Stimulated activated CD8-positive, alpha-beta memory T cell treated with anti-CD3 and anti-CD28 coated beads, Interleukin-15, amount 100 ng/mL, for 1 hour (primary cell): ENCODE results near the gene C5AR1.
"Not testable (repeated sequence)": the region's sequence is repeated elsewhere in the genome, so short reads cannot be mapped to it uniquely, and the experiment has no call there.

Experiments used
- DNase-seq: peaks from one replicate; pipeline ENCODE4 v3.0.0-alpha.2; 2020; ENCODE audit warnings: low read depth

Gene C5AR1

DNA sequence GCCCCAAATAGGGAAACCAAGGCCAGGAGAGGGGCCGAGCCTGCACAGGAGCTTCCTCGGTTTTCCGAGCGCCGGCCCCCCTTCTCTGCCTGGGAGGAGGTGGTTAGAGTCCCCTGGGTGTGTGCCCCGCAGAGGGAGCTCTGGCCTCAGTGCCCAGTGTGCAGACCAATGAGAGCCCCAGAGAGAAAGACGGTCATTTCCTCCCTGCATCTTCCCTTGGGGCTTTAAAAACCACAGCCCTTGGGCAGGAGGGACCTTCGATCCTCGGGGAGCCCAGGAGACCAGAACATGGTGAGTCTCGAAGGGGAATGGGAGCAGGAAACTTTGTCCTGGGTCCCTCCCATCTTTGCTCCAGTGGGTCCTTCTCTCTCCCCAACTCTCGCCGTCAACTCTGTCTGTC, at the start of gene C5AR1:
C5AR1 (plus strand) TSS at position 254 of the 400 bp plus-strand sequence; CDS start at position 289, 35 bp downstream.
- DNase-seq, result no peak

DNA sequence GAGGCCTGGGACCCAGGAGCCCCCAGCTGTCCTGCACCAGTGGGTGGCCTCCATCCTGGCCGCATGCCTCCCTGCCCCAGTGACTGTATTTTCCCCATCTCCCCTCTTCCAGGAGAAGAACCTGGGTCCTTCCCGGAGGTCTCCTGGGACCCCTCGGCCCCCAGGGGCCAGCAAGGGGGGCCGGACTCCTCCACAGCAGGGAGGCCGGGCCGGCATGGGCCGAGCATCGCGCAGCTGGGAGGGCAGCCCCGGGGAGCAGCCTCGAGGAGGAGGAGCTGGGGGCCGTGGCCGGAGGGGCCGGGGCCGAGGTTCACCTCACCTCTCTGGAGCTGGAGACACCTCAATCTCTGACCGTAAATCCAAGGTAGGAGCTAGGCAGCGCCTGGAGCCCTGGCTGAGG, 49.2 kb upstream of the C5AR1 start:
- no peak for DNase-seq

DNA sequence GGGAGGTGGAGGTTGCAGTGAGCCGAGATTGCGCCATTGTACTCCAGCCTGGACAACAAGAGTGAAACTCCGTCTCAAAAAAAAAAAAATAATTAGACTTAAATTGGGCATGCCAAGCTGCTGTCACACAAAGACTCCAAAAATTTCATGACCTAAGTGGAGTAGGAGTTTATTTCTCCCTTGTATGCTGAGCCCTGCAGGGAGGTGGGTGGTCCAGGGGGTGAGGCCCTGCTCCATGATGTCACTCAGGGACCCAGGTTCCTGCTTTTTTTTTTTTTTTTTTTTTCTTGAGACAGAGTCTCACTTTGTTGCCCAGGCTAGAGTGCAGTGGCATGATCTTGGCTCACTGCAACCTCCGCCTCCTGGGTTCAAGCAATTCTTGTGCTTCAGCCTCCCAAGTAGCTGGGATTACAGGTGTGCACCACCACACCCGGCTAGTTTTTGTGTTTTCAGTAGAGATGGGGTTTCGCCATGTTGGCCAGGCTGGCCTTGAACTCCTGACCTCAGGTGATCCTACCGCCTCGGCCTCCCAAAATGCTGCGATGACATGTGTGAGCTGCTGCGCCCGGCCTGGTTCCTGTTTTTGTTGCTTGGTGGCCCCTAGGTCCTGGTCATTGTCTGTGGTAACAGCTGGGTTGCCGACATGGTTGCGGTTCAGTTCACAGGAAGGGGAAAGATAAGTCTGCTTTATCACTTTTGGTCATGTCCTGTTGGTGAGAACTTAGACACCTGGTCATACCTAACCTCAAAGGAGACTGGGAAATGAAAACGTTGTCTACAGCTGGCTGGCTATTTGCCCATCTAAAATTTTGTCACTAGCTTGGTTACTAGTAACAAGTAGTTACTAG, 47.5 kb upstream of the C5AR1 start:
- not testable (repeated sequence) for DNase-seq

DNA sequence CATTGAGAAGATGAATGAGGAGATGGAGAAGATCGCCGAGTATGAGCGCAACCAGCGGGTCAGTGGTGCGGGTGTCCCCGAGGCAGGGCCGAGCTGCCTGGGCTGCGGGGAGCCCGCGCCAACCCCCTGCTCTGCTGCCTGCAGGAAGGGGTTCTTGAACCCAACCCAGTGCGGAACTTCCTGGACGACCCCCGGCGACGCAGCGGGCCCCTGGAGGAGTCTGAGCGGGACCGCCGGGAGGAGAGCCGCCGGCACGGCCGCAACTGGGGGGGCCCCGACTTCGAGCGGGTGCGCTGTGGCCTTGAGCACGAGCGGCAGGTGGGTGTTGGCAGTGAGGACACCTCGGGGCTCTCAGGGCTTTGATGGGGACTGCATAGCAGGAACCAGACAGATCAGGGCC, 45.0 kb upstream of the C5AR1 start:
- no peak for DNase-seq

DNA sequence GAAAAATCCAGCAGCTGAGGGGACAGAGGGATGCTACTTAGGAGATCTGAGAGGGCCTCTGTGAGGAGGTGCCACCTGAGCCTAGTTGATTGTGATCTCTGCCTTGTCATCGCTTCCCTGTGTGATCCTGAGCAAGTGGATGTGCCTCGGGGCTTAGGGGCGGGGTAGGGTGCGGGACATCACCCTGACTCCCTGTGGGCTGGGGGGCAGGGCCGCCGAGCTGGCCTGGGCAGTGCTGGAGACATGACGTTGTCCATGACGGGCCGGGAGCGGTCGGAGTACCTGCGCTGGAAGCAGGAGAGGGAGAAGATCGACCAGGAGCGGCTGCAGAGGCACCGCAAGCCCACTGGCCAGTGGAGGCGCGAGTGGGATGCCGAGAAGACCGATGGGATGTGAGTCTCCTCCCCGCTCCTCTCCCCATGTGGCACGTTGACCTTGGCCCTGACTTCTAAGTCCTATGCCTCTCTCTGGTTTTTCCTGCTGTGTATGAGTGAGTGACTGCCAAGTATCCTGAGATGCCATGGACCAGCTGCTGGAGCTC, 43.2 kb upstream of the C5AR1 start:
- no peak for DNase-seq

DNA sequence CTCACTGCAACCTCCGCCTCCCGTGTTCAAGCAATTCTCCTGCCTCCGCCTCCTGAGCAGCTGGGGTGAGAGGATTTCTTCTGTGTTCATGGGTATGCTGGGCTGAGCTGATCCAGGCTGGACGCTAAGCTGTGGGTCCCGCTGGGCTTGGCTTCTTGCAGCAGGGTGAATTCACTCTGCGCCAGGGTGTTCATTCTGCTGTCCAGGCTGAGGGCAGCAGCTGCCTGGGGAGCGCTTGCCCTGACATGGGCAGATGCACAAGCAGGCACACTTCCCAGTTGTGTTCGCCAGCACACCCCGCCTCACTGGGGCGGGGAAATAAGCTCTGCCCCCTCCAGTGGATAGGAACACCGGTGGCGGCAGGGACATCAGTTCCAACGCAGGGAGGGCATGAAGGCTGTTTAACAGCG, 42.3 kb upstream of the C5AR1 start:
- no peak for DNase-seq

DNA sequence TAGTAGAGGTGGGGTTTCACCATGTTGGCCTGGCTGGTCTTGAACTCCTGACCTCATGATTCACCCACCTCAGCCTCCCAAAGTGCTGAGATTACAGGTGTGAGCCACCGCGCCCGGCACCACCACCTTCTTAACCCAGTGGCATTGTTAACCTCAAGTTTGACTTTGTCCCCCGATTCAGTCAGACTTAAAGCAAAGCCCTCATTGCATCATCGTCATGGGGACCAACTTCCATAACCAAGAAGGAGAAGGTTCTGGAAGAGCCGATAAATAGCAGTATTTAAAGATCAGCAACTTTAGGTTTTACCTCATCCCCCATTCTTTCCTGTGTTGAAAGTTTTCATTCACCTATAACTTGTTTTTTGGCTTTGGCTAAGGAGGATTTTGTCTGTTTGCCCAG, 41.6 kb upstream of the C5AR1 start:
- DNase-seq, result no peak

DNA sequence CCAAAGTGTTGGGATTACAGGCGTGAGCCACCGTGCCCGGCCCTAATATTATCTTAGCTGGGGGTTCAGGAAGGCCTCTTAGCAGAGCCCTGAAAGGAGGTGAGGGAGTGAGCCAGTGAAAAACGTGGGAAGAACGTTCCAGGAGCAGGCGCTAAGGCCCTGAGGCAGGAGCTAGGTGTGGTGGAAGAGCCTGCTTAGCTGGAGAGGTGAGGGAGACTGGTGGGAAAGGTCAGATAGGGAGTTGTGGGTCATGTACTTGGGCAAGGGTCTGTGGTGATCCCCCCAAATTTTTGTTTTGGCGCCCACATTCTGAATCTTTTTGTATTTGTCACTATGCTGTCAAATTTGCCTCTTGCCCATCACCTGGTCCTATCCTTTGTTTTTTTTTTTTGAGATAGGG, 40.1 kb upstream of the C5AR1 start:
- DNase-seq, result no peak

DNA sequence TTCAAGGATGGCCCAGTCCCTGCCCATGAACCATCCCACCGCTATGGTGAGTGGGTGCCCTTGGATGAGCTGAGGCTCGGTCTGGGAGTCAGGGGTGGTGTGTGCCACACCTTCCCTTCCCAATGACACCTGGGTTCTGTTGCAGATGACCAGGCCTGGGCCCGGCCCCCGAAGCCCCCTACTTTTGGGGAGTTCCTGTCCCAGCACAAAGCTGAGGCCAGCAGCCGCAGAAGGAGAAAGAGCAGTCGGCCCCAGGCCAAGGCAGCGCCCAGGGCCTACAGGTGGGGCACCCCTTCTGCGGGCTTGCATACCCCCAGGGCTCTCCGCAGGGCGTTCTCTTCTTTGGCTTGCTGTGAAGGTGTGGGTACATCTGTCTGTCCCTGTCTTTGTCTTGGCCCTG, 39.3 kb upstream of the C5AR1 start:
- no peak for DNase-seq

DNA sequence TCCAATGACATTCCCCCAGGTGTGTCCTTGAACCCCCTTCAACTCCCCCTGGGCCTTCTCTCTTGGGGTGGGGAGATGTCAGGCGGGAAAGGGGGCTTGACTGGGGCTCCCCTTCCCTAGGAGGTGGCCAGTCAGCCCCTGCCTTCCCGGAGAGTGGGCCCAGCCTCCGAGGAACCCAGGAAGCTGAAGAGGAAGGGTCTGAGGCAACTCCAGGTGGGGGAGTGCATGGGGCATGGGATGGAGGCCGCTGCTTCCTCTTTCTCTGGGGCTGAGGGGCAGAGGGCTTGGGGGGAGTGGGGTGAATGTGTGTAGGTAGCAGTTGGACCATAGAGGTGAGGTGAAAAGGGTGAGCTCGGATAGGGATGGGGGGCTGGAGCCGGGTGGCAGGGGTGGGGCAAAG, 37.7 kb upstream of the C5AR1 start:
- no peak for DNase-seq

DNA sequence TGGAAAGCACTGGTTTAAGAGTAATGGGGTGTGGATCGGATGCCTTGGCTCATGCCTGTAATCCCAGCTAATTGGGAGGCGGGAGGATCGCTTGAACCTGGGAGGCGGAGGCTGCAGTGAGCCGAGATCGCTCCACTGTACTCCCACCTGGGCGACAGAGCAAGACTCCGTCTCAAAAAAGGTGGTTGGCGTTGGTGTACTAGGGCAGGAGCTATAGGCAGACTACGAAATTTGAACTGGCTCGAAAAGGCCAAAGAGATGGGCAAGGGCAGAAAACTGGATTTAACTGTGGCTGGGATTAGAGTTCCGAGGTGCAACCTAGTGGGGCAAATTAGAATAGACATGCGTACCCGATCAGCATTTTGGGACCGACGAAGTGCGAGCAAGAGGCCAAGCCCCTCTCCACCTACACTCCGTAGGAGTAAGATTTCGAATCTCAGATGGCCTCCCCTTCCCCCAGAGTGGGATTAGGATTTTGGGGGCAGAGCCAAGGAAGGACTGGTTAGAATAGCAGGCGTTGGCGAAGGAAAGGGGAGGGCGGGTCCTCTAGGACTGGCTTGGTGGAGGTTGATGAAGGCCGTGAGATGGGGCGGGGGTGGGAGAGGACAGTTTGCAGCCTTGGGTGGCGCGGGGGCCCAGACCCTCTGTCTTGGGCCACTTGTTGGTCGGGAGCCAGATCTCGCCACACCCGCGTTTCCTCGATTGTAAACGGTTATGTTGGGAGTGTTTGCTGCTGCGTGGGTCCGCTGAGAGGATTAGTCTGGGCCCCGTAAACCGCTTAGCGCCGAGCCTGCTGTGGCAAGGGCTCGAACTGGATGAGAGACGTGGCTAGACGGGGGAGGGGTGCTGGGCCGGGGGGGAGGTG, 37.0 kb upstream of the C5AR1 start:
- DNase-seq, result no peak

DNA sequence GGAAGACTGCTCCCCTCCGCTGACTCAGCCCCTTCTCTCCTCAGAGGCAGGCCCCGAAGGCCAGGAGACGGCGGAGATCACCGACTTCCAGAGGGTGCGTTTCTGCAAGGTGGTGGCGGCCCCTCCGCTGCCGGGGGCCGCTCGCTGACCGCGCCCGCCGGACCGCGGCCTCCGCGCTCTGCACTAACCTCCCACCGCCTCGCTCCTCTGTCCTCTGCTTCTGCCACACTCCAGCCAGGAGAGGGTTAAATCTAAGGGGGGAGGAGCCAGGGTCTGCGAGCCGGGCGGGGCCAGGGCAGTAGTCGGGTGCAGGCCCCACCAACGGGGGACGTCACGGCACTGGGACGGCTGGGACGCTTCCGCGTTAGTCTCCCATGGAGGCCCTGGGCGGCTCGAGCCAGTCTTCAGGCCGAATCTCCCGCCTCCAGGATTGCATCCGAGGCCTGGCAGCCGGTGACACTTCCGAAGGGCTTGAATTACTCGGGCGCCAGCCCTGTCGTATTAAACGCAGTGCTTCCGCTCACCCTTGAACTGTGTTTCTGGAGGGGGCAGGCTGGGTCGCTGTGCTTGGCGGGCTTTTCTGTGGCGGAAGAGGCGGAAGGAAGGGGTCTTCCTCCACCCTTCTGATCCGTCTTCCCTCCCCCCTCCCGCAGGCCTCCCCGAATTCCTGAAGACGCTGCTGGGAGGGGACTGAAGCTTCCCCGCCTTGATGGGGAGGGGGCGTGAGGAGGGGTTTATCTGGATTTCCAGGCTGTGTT, 36.2 kb upstream of the C5AR1 start:
- DNase-seq, result peak; percentile 80

DNA sequence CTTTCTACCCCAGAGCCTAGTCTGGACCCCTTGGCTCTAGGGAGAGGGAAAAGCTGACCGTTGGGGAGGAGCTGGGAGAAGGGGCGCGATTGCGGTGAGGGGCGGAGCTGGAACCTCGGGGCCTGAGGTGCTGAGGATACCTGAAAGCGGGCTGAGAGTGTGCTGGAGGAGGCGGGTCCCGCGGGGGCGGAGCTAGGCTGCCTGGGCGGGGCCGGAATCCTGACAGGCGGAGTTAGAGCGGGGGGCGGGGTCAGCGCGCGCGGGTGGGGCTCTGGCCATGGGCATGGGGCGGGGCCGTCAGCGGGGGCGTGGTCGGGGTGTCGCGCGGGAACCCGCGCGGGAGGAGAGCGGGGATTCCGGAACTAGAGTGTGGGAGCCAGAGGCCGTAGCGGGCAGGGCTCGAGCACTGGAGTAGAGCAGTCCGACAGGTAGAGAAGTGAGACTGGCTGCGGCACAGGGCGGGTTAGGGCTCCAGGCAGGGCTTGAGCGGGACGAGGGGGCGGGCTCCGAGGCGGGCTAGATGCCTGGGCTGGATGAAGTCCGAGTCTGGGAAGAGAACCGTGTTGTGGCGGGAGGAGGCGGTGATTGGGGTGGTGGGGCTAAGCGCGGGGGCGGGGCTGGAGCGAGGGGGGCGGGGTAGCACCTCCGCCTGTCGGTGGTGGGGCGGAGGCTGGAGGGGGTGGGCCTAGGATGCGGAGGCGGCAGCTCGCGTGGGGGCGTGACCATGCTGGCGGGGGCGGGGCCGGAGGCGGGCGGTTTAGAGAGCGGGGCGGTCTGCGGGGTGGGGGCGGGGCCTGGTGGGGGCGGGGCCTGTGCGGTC, 35.4 kb upstream of the C5AR1 start, which contains the start of gene INAFM1:
INAFM1 (plus strand) TSS at position 815 of the 820 bp plus-strand sequence. CDS start 35 bp downstream, outside the sequence.
- peak; percentile 100 for DNase-seq

DNA sequence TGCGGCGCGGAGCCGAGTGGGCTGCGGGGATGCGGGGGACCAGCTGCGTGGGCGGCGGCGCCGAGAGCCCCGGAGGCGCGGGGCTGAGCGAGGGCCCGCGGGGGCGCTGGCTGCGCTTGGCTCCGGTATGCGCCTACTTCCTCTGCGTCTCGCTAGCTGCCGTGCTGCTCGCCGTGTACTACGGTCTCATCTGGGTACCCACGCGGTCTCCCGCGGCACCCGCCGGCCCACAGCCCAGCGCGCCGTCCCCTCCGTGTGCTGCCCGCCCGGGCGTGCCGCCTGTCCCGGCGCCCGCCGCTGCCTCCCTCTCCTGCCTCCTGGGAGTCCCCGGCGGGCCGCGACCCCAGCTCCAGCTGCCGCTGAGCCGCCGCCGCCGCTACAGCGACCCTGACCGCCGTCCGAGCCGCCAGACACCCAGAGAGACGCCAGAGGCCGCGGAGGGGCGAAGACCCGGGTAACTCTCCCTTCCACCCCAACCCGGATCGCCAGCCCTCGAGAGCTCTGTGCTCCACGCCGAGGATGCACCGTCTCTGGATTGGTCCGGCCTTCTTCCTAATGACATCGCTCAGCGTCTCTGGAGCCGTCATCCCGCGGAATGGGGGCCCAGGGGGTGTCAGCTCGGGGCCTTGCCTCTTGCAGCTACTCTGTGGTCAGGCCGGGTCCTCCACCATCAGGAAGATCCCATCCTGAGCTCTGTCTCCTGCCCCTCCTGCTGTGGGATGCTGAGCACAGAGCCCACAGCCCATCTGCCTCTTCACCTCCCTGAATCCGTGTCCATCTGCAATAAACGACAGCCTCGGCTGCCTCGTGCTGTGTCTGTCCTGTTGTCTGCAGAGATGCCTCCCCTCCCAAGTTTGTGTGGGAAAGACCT, 34.5 kb upstream of the C5AR1 start:
- no peak for DNase-seq

DNA sequence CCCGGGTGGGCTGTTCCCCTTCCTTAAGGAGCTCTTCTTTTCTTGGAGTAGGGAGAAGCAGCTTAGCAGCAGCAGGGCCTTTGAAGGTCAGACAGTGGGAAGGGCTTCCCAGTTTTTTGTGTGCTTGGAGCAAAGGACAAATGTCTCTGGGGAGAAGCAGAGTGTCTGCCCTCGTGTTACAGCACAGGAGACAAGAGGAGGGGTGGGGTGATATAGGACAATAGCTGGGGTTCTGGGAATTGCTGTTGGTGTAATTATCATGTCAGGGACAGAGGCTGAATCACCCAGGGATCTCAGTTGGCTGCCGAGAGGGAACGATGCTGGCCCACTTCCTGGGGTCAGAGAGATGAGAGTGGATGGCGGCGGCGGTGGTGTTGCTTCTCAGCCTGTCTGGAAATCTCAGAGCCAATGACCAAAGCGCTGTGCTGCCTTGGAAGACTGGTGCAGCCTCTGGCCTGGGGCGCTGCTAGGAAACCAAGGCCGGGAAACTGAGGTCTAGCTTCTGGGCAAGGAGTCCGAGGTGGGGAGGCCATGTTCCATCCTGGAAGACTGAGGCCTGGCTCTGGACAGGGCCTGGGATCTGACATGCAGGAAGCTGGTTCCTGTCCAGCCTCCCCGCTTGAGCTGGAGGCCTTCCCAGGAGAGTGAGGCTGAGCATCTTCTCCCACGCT, 33.7 kb upstream of the C5AR1 start:
- DNase-seq, result no peak

DNA sequence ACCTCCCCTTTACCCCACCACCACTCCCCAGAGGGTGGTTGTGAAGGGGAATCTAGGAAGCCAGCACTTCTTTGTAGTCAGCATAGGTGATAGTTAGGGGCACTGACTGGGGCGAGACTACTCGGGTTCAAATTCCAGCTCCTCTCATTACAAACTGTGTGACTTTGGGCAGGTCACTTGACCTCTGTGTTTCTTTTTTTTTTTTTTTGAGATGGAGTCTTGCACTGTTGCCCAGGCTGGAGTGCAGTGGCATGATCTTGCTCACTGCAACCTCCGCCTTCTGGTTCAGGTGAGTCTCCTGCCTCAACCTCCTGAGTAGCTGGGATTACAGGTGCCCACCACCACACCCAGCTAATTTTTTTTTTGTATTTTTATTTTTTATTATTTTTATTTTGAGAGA, 33.1 kb upstream of the C5AR1 start:
- DNase-seq, result not testable (repeated sequence)

DNA sequence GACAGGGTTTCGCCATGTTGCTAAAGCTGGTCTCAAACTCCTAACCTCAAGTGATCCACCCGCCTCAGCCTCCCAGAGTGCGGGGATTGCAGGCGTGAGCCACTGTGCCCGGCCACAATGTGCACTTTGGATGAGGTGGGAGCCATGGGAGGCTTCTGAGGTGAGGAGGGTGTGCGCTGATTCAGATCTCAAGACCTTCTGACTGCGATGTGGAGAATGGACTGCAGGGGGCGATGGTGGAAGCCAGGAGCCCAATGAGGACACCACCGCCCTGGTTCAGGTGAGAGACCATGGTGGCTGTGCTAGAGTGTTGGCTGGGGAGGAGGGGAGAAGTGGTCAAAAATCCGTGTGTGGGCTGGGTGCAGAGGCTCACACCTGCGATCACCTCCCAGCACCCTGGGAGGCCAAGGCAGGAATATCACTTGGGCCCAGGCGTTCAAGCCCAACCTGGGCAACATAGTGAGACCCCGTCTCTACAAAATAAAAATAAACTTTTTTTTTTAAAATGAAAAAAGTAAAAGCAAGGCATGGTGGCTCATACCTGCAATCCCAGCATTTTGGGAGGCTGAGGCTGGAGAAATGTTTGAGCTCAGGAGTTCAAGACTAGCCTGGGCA, 29.4 kb upstream of the C5AR1 start:
- DNase-seq, result no peak

DNA sequence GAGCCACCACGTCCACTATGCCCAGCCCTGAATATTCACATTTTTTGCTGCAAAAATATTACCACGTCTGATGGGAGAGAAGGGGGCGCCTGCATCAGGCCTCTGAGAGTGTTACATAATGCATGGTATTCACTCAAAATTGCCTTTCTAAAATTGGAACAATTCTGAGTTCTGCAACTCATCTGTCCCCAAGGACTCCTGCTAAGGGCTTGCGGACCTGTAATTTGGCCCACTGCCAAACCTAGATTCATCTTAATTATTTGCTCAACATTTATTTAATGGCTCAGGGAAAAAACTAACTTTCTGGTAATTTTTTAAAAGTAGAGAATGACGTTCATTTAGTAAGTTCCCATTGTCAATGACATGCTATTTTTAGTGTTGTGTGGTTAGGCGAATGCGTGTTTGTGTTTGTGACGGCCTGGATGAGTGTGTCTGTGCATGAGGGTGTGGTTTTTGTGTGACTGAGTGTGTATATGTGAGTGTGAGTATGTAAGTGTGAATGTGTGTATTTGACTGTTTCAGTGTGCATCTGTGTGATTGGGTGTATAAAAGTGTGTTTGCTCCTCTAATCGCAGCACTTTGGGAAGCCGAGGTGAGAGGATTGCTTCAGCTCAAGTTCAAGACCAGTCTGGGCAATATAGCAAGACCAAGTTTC, 26.1 kb upstream of the C5AR1 start:
- DNase-seq, result no peak
